Measurements from ENCODE around the gene IDI2.

Gene IDI2

GRCh38 chr10:1037098-1037497, 11.4 kb upstream of the IDI2 start:
- H4K20me1 ChIP-seq (ENCODE audit: control insufficient read depth, insufficient read depth, low read depth, low read length), result 0 out of 2 replicates have a peak, but pooled peaks cover 3% of the 10 kb centered on the region
- H3K4me1 ChIP-seq (ENCODE audit: control insufficient read depth, low read length), result no peaks in the 10 kb centered on the region
- no peak overlapping the region for H3K4me3 ChIP-seq (ENCODE audit: low read length)
- H3K27me3 ChIP-seq (ENCODE audit: control insufficient read depth, low read length), result no peaks in the 10 kb centered on the region
- H3K79me2 ChIP-seq (ENCODE audit: control insufficient read depth, low read length), result no peaks in the 10 kb centered on the region
- no peaks in the 10 kb centered on the region for H3K9me3 ChIP-seq (ENCODE audit: control insufficient read depth, insufficient read depth, low read length)
- H3K4me2 ChIP-seq (ENCODE audit: low read length), result no peak overlapping the region
- H3K27ac ChIP-seq (ENCODE audit: low read depth, low read length), result no peak overlapping the region
- peaks cover 37% of the 10 kb centered on the region for H3F3A ChIP-seq (ENCODE audit: control insufficient read depth, insufficient read depth)
- H3K36me3 ChIP-seq (ENCODE audit: control insufficient read depth, low read length), result peaks cover 44% of the 10 kb centered on the region
- TF ChIP-seq EZH2phosphoT487 (IDR thresholded peaks at IDR 0.05; ENCODE audit: borderline replicate concordance, low read length) (no peak), CTCF (IDR thresholded peaks at IDR 0.05; ENCODE audit: low read depth, low read length, poor library complexity, severe bottlenecking) (no peak)
- no peaks in the 10 kb centered on the region for H3K9me2 ChIP-seq (replicated peaks; ENCODE audit: control insufficient read depth, low read length)

GRCh38 chr10:1036341-1036791, 10.7 kb upstream of the IDI2 start:
- Histone ChIP-seq H3K27me3 (ENCODE audit: control insufficient read depth, low read length) (no peaks in the 10 kb centered on the region), H3K4me1 (ENCODE audit: control insufficient read depth, low read length) (no peaks in the 10 kb centered on the region), H3K9me2 (replicated peaks; ENCODE audit: control insufficient read depth, low read length) (no peaks in the 10 kb centered on the region), H3K9me3 (ENCODE audit: control insufficient read depth, insufficient read depth, low read length) (no peaks in the 10 kb centered on the region), H4K20me1 (ENCODE audit: control insufficient read depth, insufficient read depth, low read depth, low read length) (0 out of 2 replicates have a peak, but pooled peaks cover 3% of the 10 kb centered on the region), H3K27ac (ENCODE audit: low read depth, low read length) (no peak overlapping the region), H3K4me3 (ENCODE audit: low read length) (no peak overlapping the region), H3K4me2 (ENCODE audit: low read length) (no peak overlapping the region), H3F3A (ENCODE audit: control insufficient read depth, insufficient read depth) (peaks cover 33% of the 10 kb centered on the region), H3K36me3 (ENCODE audit: control insufficient read depth, low read length) (peaks cover 36% of the 10 kb centered on the region), H3K79me2 (ENCODE audit: control insufficient read depth, low read length) (no peaks in the 10 kb centered on the region)
- TF ChIP-seq EZH2phosphoT487 (IDR thresholded peaks at IDR 0.05; ENCODE audit: borderline replicate concordance, low read length) (no peak), CTCF (IDR thresholded peaks at IDR 0.05; ENCODE audit: low read depth, low read length, poor library complexity, severe bottlenecking) (no peak)

DNA sequence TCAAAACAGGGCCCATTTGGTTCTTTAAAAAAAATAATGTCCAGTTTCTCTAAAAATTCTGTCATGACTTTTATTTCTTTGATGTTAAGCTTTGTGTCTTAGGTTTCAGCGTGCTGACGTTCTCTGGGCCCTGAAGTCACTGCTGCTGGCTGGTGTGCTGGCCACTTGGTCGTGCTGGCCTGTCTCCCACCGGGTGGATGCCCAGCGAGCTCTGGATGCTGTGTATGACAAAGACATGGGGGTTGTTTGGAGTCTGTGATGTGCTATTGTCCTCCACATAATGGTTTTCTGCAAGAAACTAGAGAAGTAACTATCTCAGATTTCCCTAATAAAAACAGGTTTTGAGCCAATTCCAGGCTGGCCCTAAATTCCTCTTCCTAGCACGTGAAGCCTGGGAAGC, 9.5 kb upstream of the IDI2 start:
- H3F3A ChIP-seq (ENCODE audit: control insufficient read depth, insufficient read depth), result peaks cover 21% of the 10 kb centered on the region
- H3K79me2 ChIP-seq (ENCODE audit: control insufficient read depth, low read length), result no peaks in the 10 kb centered on the region
- H3K36me3 ChIP-seq (ENCODE audit: control insufficient read depth, low read length), result peaks cover 25% of the 10 kb centered on the region
- H3K27me3 ChIP-seq (ENCODE audit: control insufficient read depth, low read length), result no peaks in the 10 kb centered on the region
- TF ChIP-seq CTCF (IDR thresholded peaks at IDR 0.05; ENCODE audit: low read depth, low read length, poor library complexity, severe bottlenecking) (no peak), EZH2phosphoT487 (IDR thresholded peaks at IDR 0.05; ENCODE audit: borderline replicate concordance, low read length) (no peak)
- no peak overlapping the region for H3K27ac ChIP-seq (ENCODE audit: low read depth, low read length)
- no peaks in the 10 kb centered on the region for H3K4me1 ChIP-seq (ENCODE audit: control insufficient read depth, low read length)
- H4K20me1 ChIP-seq (ENCODE audit: control insufficient read depth, insufficient read depth, low read depth, low read length), result 0 out of 2 replicates have a peak, but pooled peaks cover 2% of the 10 kb centered on the region
- H3K4me3 ChIP-seq (ENCODE audit: low read length), result no peak overlapping the region
- H3K4me2 ChIP-seq (ENCODE audit: low read length), result no peak overlapping the region
- H3K9me3 ChIP-seq (ENCODE audit: control insufficient read depth, insufficient read depth, low read length), result no peaks in the 10 kb centered on the region
- H3K9me2 ChIP-seq (replicated peaks; ENCODE audit: control insufficient read depth, low read length), result no peaks in the 10 kb centered on the region
